H9 (cell line): ENCODE data around the gene COL18A1. TPM values are rescaled to one million over a fixed set of nuclear protein-coding genes. Genes with fewer than 3 reads are reported as not detected.

Experiments
- DNase-seq: peaks from one replicate; pipeline ENCODE4 v3.0.0-alpha.2; 2017
- H2AFZ ChIP-seq: one replicate; pipeline ENCODE4 v1.6.1; 2013; ENCODE audit warnings: mild to moderate bottlenecking, low read length, control low read depth, moderate library complexity
- H2AK5ac ChIP-seq: 2 replicates; pipeline ENCODE4 v1.6.1; 2013; ENCODE audit warnings: low read length, control low read depth, mixed read lengths; ENCODE audit not compliant: insufficient read length
- H2BK120ac ChIP-seq: one replicate; pipeline ENCODE4 v1.6.1; 2013; ENCODE audit warnings: low read depth, mild to moderate bottlenecking, low read length, control low read depth, inconsistent platforms; ENCODE audit not compliant: poor library complexity, severe bottlenecking
- H2BK12ac ChIP-seq: 2 replicates; pipeline ENCODE4 v1.6.1; 2013; ENCODE audit warnings: low read length, control low read depth, mixed read lengths, low read depth; ENCODE audit not compliant: insufficient read length
- H2BK15ac ChIP-seq: 2 replicates; pipeline ENCODE4 v1.6.1; 2013; ENCODE audit warnings: low read depth, low read length, control low read depth
- H2BK20ac ChIP-seq: one replicate; pipeline ENCODE4 v1.6.1; 2013; ENCODE audit warnings: low read depth, mild to moderate bottlenecking, low read length, control low read depth, inconsistent platforms; ENCODE audit not compliant: poor library complexity, severe bottlenecking
- H2BK5ac ChIP-seq: 2 replicates; pipeline ENCODE4 v1.6.1; 2013; ENCODE audit warnings: low read length, control low read depth, mixed read lengths; ENCODE audit not compliant: insufficient read length
- H3K14ac ChIP-seq: 2 replicates; pipeline ENCODE4 v1.6.1; 2013; ENCODE audit warnings: low read length, control low read depth; ENCODE audit not compliant: insufficient read depth
- H3K18ac ChIP-seq: 2 replicates; pipeline ENCODE4 v1.6.1; 2013; ENCODE audit warnings: low read depth, mild to moderate bottlenecking, mixed read lengths, low read length, control low read depth; ENCODE audit not compliant: insufficient read length
- H3K23ac ChIP-seq: 2 replicates; pipeline ENCODE4 v1.6.1; 2013; ENCODE audit warnings: low read length, control low read depth, mixed read lengths, low read depth; ENCODE audit not compliant: insufficient read length
- H3K23me2 ChIP-seq: 2 replicates; pipeline ENCODE4 v1.6.1; 2013; ENCODE audit warnings: low read depth, mild to moderate bottlenecking, mixed read lengths, low read length, control low read depth; ENCODE audit not compliant: insufficient read length, poor library complexity, severe bottlenecking
- H3K27ac ChIP-seq: 2 replicates; pipeline ENCODE4 v1.5.1; 2013; ENCODE audit warnings: low read length, control low read depth, mixed read lengths, low read depth; ENCODE audit not compliant: insufficient read length
- H3K27me3 ChIP-seq: 2 replicates; pipeline ENCODE4 v1.6.1; 2013; ENCODE audit warnings: low read length, control low read depth, inconsistent platforms; ENCODE audit not compliant: insufficient read depth
- H3K4ac ChIP-seq: 2 replicates; pipeline ENCODE4 v1.6.1; 2013; ENCODE audit warnings: low read depth, mild to moderate bottlenecking, control low read depth, inconsistent platforms, low read length, moderate library complexity
- H3K4me1 ChIP-seq: 2 replicates; pipeline ENCODE4 v1.6.1; 2013; ENCODE audit warnings: low read length, control low read depth, inconsistent platforms; ENCODE audit not compliant: insufficient read depth
- H3K4me2 ChIP-seq: 2 replicates; pipeline ENCODE4 v1.6.1; 2013; ENCODE audit warnings: low read length, control low read depth, mixed read lengths; ENCODE audit not compliant: insufficient read length, insufficient read depth
- H3K56ac ChIP-seq: 2 replicates; pipeline ENCODE4 v1.6.1; 2013; ENCODE audit warnings: low read depth, mild to moderate bottlenecking, mixed read lengths, low read length, control low read depth; ENCODE audit not compliant: insufficient read length
- H3K79me1 ChIP-seq: 2 replicates; pipeline ENCODE4 v1.6.1; 2013; ENCODE audit warnings: low read depth, mild to moderate bottlenecking, moderate library complexity, low read length, control low read depth, inconsistent platforms; ENCODE audit not compliant: insufficient read depth, poor library complexity, severe bottlenecking
- H3K79me2 ChIP-seq: 2 replicates; pipeline ENCODE4 v1.6.1; 2013; ENCODE audit warnings: low read length, control low read depth, inconsistent platforms; ENCODE audit not compliant: insufficient read depth
- H3K9ac ChIP-seq: 2 replicates; pipeline ENCODE4 v1.6.1; 2013; ENCODE audit warnings: low read length, control low read depth, mixed read lengths; ENCODE audit not compliant: insufficient read length; ENCODE audit errors: extremely low read depth
- H3K9me3 ChIP-seq: one replicate; pipeline ENCODE4 v1.6.1; 2013; ENCODE audit warnings: low read depth, low read length, inconsistent platforms; ENCODE audit not compliant: control insufficient read depth
- H3T11ph ChIP-seq: one replicate; pipeline ENCODE4 v1.6.1; 2013; ENCODE audit warnings: mild to moderate bottlenecking, low read length, control low read depth, inconsistent platforms
- H4K20me1 ChIP-seq: one replicate; pipeline ENCODE4 v1.6.1; 2013; ENCODE audit not compliant: control insufficient read depth, insufficient read length, insufficient read depth
- H4K5ac ChIP-seq: 2 replicates; pipeline ENCODE4 v1.6.1; 2013; ENCODE audit warnings: low read depth, mild to moderate bottlenecking, mixed read lengths, low read length, control low read depth; ENCODE audit not compliant: insufficient read length
- H4K8ac ChIP-seq: replicated peaks from 2 replicates; pipeline ENCODE4 v1.6.1; 2013; ENCODE audit warnings: low read length, control low read depth, mixed read lengths, low read depth; ENCODE audit not compliant: insufficient read length
- H4K91ac ChIP-seq: 2 replicates; pipeline ENCODE4 v1.6.1; 2013; ENCODE audit warnings: low read depth, mild to moderate bottlenecking, moderate library complexity, mixed read lengths, low read length, control low read depth; ENCODE audit not compliant: insufficient read length
- H3K27ac Mint-ChIP-seq, 3 experiments: 2 replicates in 2 of 3; 3 replicates in 1 of 3; pipeline ENCODE4 v1.8.0; 2020 to 2021; ENCODE audit warnings: mixed read lengths in 3 of 3, mild to moderate bottlenecking in 1 of 3, moderate library complexity in 1 of 3
- H3K27me3 Mint-ChIP-seq: 2 replicates; pipeline ENCODE4 v1.8.0; 2021; ENCODE audit warnings: low read depth, mild to moderate bottlenecking, moderate library complexity, mixed read lengths
- H3K36me3 Mint-ChIP-seq, 3 experiments: 2 replicates in 2 of 3; 3 replicates in 1 of 3; pipeline ENCODE4 v1.8.0; 2020 to 2021; ENCODE audit warnings: low read depth in 3 of 3, mixed read lengths in 3 of 3; ENCODE audit not compliant: insufficient read depth in 1 of 3
- H3K4me1 Mint-ChIP-seq, 2 experiments: 2 replicates each; pipeline ENCODE4 v1.8.0; 2020; ENCODE audit warnings: mixed read lengths in 2 of 2
- H3K4me3 Mint-ChIP-seq, 2 experiments: 2 replicates in 1 of 2; 3 replicates in 1 of 2; pipeline ENCODE4 v1.8.0; 2020 to 2021; ENCODE audit warnings: mild to moderate bottlenecking in 2 of 2, mixed read lengths in 2 of 2, moderate library complexity in 1 of 2
- H3K9me3 Mint-ChIP-seq, 2 experiments: 2 replicates in 1 of 2; 3 replicates in 1 of 2; pipeline ENCODE4 v1.8.0; 2020; ENCODE audit warnings: mild to moderate bottlenecking in 2 of 2, mixed read lengths in 2 of 2, moderate library complexity in 1 of 2
- WGBS: extraction: QIAGEN DNeasy Blood & Tissue Kit; methylation state at CpG from one replicate; pipeline ENCODE4 v1.1.7; 2013; ENCODE audit warnings: missing lambda C conversion rate, low lambda C conversion rate, mixed read lengths; ENCODE audit not compliant: insufficient read length; ENCODE audit errors: extremely low coverage; 5-methylcytosine and 5-hydroxymethylcytosine counted together
- total RNA-seq: library from RNA; stranded (reverse); gene quantifications from 2 replicates; pipeline ENCODE4 v1.2.1, GENCODE V29; 2021
- TF ChIP-seq, protein P1 (sequence below): fragments of 200-600 bp; sonication (generic); conservative IDR thresholded peaks from 3 replicates; pipeline ENCODE4 v1.8.0; 2021; ENCODE audit warnings: antibody characterized with exemption, mild to moderate bottlenecking

The COL18A1 gene
- total RNA-seq, 1 experiment from 2014 or later = 232 TPM

DNA sequence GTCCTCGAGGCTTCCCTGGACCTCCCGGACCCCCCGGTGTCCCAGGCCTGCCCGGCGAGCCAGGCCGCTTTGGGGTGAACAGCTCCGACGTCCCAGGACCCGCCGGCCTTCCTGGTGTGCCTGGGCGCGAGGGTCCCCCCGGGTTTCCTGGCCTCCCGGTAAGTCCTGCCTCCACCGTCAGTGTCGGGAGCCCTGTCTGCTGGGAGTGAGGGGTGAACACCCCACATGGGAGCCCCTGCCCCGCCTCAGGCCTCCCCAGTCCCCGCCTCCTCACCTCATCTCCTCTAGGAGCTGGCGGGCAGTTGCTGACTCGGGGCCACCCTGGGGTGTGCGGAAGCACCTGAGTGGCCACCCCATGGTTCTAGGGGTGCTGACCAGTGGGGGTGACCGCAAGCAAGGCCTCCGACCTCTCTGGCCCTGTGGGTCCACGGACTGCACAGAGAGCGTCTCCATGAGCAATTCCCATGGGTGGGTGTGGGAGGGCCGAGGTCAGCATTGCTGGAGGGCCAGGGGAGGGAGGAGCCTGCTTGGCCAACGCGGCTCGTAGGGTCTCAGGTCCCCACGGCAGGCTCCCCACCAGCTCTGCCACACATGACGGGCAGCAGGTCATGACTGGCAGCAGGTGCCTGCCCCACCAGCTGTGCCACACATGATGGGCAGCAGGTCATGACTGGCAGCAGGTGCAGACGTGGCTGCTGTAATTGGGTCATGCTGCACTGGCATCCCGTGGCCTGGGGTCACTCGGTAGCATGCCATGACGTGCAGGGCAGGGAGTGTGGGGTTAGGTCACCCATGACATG is 75.9 kb downstream of the COL18A1 start:
- Mint-ChIP-seq H3K4me1 (no peaks in the 10 kb centered on the region), H3K27me3 (no peaks in the 10 kb centered on the region), H3K36me3 (peaks cover 38 to 69% (median 48%) of the 10 kb centered on the region in 3 experiments), H3K9me3 (peaks cover 0 to 2% of the 10 kb centered on the region in 2 experiments; a peak in 2 of 5 replicates), H3K27ac (no peak overlapping the region), H3K4me3 (no peak overlapping the region)
- WGBS = no CpG with 5 or more reads among the region's 35 CpGs
- H3K56ac ChIP-seq = no peak overlapping the region
- no peak overlapping the region for H3K9ac ChIP-seq
- no peaks in the 10 kb centered on the region for H4K20me1 ChIP-seq
- no peak overlapping the region for H3T11ph ChIP-seq
- H2BK5ac ChIP-seq = no peak overlapping the region
- no peak overlapping the region for H3K4me2 ChIP-seq
- H3K4me1 ChIP-seq = no peaks in the 10 kb centered on the region
- H3K18ac ChIP-seq = no peak overlapping the region
- H4K5ac ChIP-seq = no peak overlapping the region
- no peak overlapping the region for H3K27ac ChIP-seq
- no peak for DNase-seq
- H3K79me2 ChIP-seq = no peaks in the 10 kb centered on the region
- no peaks in the 10 kb centered on the region for H3K27me3 ChIP-seq
- no peak overlapping the region for H2BK15ac ChIP-seq
- H3K23ac ChIP-seq = no peak overlapping the region
- no peaks in the 10 kb centered on the region for H3K9me3 ChIP-seq
- H2BK120ac ChIP-seq = no peak overlapping the region
- H2AK5ac ChIP-seq = no peak overlapping the region
- no peak overlapping the region for H3K14ac ChIP-seq
- no peak overlapping the region for H2BK20ac ChIP-seq
- TF ChIP-seq, protein P1, sequence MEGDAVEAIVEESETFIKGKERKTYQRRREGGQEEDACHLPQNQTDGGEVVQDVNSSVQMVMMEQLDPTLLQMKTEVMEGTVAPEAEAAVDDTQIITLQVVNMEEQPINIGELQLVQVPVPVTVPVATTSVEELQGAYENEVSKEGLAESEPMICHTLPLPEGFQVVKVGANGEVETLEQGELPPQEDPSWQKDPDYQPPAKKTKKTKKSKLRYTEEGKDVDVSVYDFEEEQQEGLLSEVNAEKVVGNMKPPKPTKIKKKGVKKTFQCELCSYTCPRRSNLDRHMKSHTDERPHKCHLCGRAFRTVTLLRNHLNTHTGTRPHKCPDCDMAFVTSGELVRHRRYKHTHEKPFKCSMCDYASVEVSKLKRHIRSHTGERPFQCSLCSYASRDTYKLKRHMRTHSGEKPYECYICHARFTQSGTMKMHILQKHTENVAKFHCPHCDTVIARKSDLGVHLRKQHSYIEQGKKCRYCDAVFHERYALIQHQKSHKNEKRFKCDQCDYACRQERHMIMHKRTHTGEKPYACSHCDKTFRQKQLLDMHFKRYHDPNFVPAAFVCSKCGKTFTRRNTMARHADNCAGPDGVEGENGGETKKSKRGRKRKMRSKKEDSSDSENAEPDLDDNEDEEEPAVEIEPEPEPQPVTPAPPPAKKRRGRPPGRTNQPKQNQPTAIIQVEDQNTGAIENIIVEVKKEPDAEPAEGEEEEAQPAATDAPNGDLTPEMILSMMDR = no peak
- H3K23me2 ChIP-seq = no peaks in the 10 kb centered on the region
- H4K91ac ChIP-seq = no peak overlapping the region
- no peak overlapping the region for H2AFZ ChIP-seq
- no peak overlapping the region for H4K8ac ChIP-seq
- H2BK12ac ChIP-seq = no peak overlapping the region
- H3K4ac ChIP-seq = no peak overlapping the region
- no peaks in the 10 kb centered on the region for H3K79me1 ChIP-seq
